ENCODE results near the gene ODAD4.
"Not testable (repeated sequence)": the region's sequence is repeated elsewhere in the genome, so short reads cannot be mapped to it uniquely, and the experiment has no call there.

ODAD4 gene

DNA sequence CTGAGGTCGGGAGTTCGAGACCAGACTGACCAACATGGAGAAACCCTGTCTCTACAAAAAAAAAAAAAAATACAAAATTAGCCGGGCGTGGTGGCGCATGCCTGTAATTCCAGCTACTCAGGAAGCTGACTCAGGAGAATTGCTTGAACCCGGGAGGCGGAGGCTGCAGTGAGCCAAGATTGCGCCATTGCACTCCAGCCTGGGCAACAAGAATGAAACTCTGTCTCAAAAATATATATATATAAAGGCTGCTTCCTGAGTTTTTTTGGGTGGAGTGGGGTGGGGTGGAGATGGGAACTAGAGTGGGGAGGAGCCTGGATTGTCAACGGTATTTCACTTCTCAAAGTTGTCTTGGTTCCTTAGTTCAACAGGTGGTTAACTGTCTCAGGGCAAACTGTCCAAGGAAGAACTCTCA lies 79.9 kb downstream of the ODAD4 start:
- not testable (repeated sequence) for DNase-seq

DNA sequence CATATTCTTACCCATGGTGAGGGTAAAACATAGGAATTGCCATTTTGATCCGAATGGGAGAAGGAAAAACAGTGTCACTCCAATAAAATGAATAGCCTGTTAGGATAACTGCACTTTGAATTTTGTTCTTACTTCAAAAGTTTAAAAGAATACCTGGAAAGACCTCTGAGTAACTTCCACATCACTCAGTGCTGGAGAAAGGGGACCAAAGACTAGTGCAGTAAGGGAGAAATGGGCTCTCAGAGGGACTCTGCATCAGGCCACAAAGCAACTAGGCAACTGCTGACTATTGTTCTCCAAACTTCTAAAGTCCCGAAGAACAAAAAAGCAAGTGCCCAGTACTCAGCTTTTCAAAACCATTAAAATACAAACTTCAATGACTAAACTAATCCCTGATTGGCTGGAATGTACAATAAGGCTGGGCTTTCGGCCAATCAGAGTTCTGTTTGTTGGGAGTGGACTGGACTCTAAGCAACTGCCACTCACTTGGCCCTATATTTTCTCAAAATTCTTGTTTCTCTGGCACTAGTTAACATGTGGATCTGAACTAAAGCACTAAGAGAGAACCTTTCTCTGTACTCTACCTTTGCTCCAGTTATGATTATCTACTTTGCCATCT lies 80.6 kb downstream of the ODAD4 start:
- DNase-seq: no peak

DNA sequence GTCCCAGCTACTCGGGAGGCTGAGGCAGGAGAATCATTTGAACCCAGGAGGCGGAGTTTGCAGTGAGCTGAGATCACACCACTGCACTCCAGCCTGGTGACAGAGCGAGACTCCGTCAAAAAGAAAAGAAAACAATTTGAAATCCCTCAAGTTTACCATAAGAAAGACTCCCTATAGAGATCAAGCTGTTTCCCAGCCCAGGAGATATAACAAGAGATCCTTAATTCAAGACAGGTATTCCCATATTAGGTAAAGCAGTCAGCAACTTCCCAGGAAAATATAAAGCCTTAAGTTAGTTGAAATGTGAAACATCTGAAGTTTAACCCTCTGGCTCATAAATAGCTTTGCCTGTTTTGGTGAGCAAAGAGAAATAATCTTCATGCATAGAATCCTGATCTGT lies 81.9 kb downstream of the ODAD4 start:
- DNase-seq: not testable (repeated sequence)

DNA sequence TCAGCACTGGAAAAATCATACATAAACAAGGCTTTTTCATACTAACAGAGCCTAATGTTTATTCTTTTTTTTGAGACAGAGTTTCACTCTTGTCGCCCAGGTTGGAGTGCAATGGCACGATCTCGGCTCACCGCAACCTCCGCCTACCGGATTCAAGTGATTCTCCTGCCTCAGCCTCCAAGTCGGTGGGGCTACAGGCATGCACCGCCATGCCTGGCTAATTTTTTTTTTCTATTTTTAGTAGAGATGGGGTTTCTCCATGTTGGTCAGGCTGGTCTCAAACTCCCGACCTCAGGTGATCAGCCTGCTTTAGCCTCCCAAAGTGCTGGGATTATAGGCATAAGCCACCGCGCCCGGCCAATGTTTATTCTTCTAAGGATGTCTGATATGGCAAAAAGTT lies 83.3 kb downstream of the ODAD4 start:
- not testable (repeated sequence) for DNase-seq
